Transverse colon (tissue), 4 donors: ENCODE results near the gene GPSM1.

Experiments
- EP300 ChIP-seq: sonication (generic); formaldehyde crosslinking; IDR thresholded peaks from one replicate; pipeline ENCODE4 v1.6.1; 2017; ENCODE audit warnings: antibody characterized with exemption, low read depth
- POLR2A ChIP-seq: fragments of 450-650 bp; IDR thresholded peaks from one replicate; pipeline ENCODE4 v1.6.1; 2016; ENCODE audit warnings: antibody characterized with exemption, mild to moderate bottlenecking, moderate library complexity
- POLR2AphosphoS5 ChIP-seq, 3 donors: sonication (generic); formaldehyde crosslinking; IDR thresholded peaks; one replicate each; pipeline ENCODE4 v1.6.1; 2016; ENCODE audit warnings: antibody characterized with exemption in 3 of 3
- TF ChIP-seq, protein P1 (sequence below), 5 experiments: fragments of 200-600 bp in 3 of 5; fragments of 450-650 bp in 2 of 5; sonication (generic) in 3 of 5; IDR thresholded peaks; 1 replicate in 2 of 5; 2 replicates in 3 of 5; pipeline ENCODE4 v1.5.1; 2016 to 2017; ENCODE audit warnings: antibody characterized with exemption in 5 of 5, inconsistent platforms in 3 of 5, mild to moderate bottlenecking in 2 of 5, moderate library complexity in 1 of 5

DNA sequence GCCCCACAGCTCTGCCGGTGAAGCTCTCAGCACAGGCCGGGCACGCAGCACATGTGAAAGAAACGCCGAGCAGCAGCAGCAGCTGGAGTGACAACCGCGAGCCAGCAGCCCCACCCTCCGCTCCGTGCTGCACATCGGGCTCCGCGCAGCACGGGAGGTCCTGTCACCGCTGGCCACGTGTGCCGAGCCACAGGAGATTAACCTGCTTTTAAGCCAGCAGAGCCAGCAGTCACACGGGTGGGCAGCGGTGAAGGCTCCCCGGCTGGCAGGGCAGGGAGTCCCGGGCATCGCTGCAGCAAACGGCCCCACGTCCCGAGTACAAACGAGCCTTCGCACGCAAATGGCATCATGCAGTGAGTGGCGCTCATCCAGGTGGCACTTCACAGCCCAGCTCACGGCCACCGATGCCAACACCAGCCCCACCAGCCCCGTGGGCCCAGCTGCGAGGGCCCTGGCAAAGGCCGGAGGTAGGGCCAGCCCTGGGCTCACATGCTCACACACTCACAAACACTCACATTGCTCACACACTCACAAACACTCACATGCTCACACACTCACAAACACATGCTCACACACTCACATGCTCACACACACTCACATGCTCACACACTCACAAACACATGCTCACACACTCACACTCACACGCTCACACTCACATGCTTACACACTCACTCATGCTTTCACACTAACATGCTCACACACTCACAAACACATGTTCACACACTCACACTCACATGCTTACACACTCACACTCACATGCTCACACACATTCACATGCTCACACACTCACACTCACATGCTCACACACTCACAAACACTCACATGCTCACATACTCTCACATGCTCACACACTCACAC is 34.5 kb upstream of the GPSM1 start:
- TF ChIP-seq, protein P1, sequence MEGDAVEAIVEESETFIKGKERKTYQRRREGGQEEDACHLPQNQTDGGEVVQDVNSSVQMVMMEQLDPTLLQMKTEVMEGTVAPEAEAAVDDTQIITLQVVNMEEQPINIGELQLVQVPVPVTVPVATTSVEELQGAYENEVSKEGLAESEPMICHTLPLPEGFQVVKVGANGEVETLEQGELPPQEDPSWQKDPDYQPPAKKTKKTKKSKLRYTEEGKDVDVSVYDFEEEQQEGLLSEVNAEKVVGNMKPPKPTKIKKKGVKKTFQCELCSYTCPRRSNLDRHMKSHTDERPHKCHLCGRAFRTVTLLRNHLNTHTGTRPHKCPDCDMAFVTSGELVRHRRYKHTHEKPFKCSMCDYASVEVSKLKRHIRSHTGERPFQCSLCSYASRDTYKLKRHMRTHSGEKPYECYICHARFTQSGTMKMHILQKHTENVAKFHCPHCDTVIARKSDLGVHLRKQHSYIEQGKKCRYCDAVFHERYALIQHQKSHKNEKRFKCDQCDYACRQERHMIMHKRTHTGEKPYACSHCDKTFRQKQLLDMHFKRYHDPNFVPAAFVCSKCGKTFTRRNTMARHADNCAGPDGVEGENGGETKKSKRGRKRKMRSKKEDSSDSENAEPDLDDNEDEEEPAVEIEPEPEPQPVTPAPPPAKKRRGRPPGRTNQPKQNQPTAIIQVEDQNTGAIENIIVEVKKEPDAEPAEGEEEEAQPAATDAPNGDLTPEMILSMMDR (IDR thresholded peaks at IDR 0.05): no peak
- no peak for TF ChIP-seq POLR2AphosphoS5 (IDR thresholded peaks at IDR 0.05)
- no peak for TF ChIP-seq EP300
- no peak for TF ChIP-seq POLR2A
